ENCODE data around the gene TXK.

DNA sequence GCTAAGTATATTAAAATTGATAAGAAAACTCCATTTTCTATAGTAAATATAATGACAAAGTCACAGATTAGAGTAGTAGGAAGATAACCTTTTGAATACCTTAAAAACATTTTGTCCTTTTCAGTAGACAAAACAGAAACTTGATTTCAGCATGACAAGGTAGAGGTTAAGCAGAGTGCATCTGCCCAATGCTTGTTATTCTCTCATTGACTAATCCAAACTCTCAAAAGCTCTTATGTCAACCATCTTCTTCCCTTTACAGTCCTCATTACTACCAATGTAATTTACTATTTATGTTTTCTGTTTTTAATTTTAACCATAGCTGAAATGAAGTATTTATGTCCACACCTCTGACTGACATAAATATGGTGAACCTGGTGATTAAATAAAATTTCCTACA, 106.4 kb downstream of the TXK start:
- TF ChIP-seq, protein P1, sequence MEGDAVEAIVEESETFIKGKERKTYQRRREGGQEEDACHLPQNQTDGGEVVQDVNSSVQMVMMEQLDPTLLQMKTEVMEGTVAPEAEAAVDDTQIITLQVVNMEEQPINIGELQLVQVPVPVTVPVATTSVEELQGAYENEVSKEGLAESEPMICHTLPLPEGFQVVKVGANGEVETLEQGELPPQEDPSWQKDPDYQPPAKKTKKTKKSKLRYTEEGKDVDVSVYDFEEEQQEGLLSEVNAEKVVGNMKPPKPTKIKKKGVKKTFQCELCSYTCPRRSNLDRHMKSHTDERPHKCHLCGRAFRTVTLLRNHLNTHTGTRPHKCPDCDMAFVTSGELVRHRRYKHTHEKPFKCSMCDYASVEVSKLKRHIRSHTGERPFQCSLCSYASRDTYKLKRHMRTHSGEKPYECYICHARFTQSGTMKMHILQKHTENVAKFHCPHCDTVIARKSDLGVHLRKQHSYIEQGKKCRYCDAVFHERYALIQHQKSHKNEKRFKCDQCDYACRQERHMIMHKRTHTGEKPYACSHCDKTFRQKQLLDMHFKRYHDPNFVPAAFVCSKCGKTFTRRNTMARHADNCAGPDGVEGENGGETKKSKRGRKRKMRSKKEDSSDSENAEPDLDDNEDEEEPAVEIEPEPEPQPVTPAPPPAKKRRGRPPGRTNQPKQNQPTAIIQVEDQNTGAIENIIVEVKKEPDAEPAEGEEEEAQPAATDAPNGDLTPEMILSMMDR (conservative IDR thresholded peaks at IDR 0.05; ENCODE audit: low read length), result no peak
- no peak for TF ChIP-seq EZH2phosphoT487 (IDR thresholded peaks at IDR 0.05; ENCODE audit: borderline replicate concordance)
